H1 (cell line): Measurements from ENCODE around the gene TTC28. TPM values are rescaled to one million over a fixed set of nuclear protein-coding genes. Genes with fewer than 3 reads are reported as not detected.

ENCODE experiments used
- CTCF ChIA-PET: fragments of 300-600 bp; sonication (Branson Sonifier 250); formaldehyde crosslinking; loops from one replicate; lab custom pipeline; 2021; ENCODE audit not compliant: partially characterized antibody; lab: Charles Lee
- POLR2A ChIA-PET: fragments of 300-600 bp; sonication (Branson Sonifier 250); formaldehyde crosslinking; loops from one replicate; lab custom pipeline; 2021; ENCODE audit warnings: inconsistent platforms; ENCODE audit not compliant: partially characterized antibody; lab: Charles Lee
- DNase-seq, 2 experiments: peaks; one replicate each; pipeline versions ENCODE4 v3.0.0 to v3.0.0-alpha.2; 2010 to 2022; ENCODE audit warnings: low spot score in 2 of 2, low read depth in 1 of 2, mixed read lengths in 1 of 2
- FAIRE-seq: peaks from 2 replicates; lab custom pipeline; 2011; peaks lifted over from hg19 to GRCh38; lab: Jason Lieb, UNC
- H2AFZ ChIP-seq: 2 replicates; pipeline ENCODE4 v1.8.1; 2012; ENCODE audit warnings: low read length, inconsistent platforms
- H2AK5ac ChIP-seq: 2 replicates; pipeline ENCODE4 v1.6.1; 2013; ENCODE audit warnings: low read depth, low read length
- H2BK120ac ChIP-seq: replicated peaks from 2 replicates; pipeline ENCODE3; 2013; ENCODE audit warnings: low read depth, low read length, inconsistent platforms
- H2BK12ac ChIP-seq: 2 replicates; pipeline ENCODE4 v1.6.1; 2013; ENCODE audit warnings: low read depth, low read length
- H2BK15ac ChIP-seq: 2 replicates; pipeline ENCODE4 v1.6.1; 2013; ENCODE audit warnings: low read length
- H2BK20ac ChIP-seq: 2 replicates; pipeline ENCODE4 v1.6.1; 2013; ENCODE audit warnings: low read length
- H2BK5ac ChIP-seq: 2 replicates; pipeline ENCODE4 v1.6.1; 2013; ENCODE audit warnings: low read depth, low read length
- H3K14ac ChIP-seq: 2 replicates; pipeline ENCODE4 v1.6.1; 2013; ENCODE audit warnings: inconsistent platforms; ENCODE audit not compliant: insufficient read length
- H3K18ac ChIP-seq: 2 replicates; pipeline ENCODE4 v1.6.1; 2013; ENCODE audit warnings: low read length; ENCODE audit errors: extremely low read depth
- H3K23ac ChIP-seq: 2 replicates; pipeline ENCODE4 v1.6.1; 2013; ENCODE audit warnings: inconsistent platforms; ENCODE audit not compliant: insufficient read length
- H3K23me2 ChIP-seq: 2 replicates; pipeline ENCODE4 v1.6.1; 2013; ENCODE audit warnings: low read depth, low read length
- H3K27ac ChIP-seq: 2 replicates; pipeline ENCODE4 v1.6.1; 2011; ENCODE audit warnings: low read depth, low read length, inconsistent platforms
- H3K27me3 ChIP-seq, 4 experiments: replicated peaks in 1 of 4; 1 replicate in 1 of 4; 2 replicates in 3 of 4; pipeline versions ENCODE4 v1.6.1 to v1.8.1; 2011 to 2013; ENCODE audit warnings: low read length in 3 of 4, mild to moderate bottlenecking in 3 of 4, inconsistent platforms in 2 of 4, mixed read lengths in 2 of 4, moderate library complexity in 1 of 4; ENCODE audit not compliant: control insufficient read depth in 3 of 4, insufficient read depth in 3 of 4; ENCODE audit errors: extremely low read depth in 1 of 4
- H3K36me3 ChIP-seq, 4 experiments: 2 replicates each; pipeline versions ENCODE4 v1.6.1 to v1.8.1; 2011 to 2013; ENCODE audit warnings: mild to moderate bottlenecking in 4 of 4, low read length in 3 of 4, moderate library complexity in 2 of 4, control low read depth in 1 of 4, inconsistent platforms in 1 of 4; ENCODE audit not compliant: insufficient read depth in 4 of 4, control insufficient read depth in 2 of 4
- H3K4ac ChIP-seq: replicated peaks from 2 replicates; pipeline ENCODE3; 2013; ENCODE audit warnings: low read length, low read depth, mixed read lengths, inconsistent platforms; ENCODE audit not compliant: insufficient read length
- H3K4me1 ChIP-seq, 4 experiments: replicated peaks in 1 of 4; 1 replicate in 1 of 4; 2 replicates in 3 of 4; pipeline versions ENCODE4 v1.6.1 to v1.8.1; 2011 to 2013; ENCODE audit warnings: low read length in 3 of 4, inconsistent platforms in 2 of 4, mixed read lengths in 1 of 4; ENCODE audit not compliant: insufficient read depth in 4 of 4, control insufficient read depth in 3 of 4
- H3K4me2 ChIP-seq, 2 experiments: 2 replicates each; pipeline versions ENCODE4 v1.6.1 to v1.8.1; 2011 to 2013; ENCODE audit warnings: low read depth in 2 of 2, low read length in 2 of 2, control low read depth in 1 of 2, inconsistent platforms in 1 of 2, mild to moderate bottlenecking in 1 of 2; ENCODE audit not compliant: insufficient read depth in 1 of 2
- H3K4me3 ChIP-seq, 4 experiments: fragments of 200-600, 300-600 bp in 1 of 4; sonication (generic), shearing (Covaris generic), sonication (Bioruptor Twin) in 1 of 4; 2 replicates each; pipeline versions ENCODE4 v1.5.1 to v1.8.1; 2011 to 2016; ENCODE audit warnings: low read length in 4 of 4, low read depth in 3 of 4, control low read depth in 2 of 4, inconsistent platforms in 2 of 4, mild to moderate bottlenecking in 2 of 4, mixed read lengths in 1 of 4, moderate library complexity in 1 of 4; ENCODE audit not compliant: insufficient read depth in 2 of 4; ENCODE audit errors: extremely low read depth in 1 of 4
- H3K56ac ChIP-seq: replicated peaks from 2 replicates; pipeline ENCODE3; 2013; ENCODE audit warnings: low read depth, mild to moderate bottlenecking, mixed read lengths, low read length, inconsistent platforms; ENCODE audit not compliant: insufficient read length
- H3K79me1 ChIP-seq: 2 replicates; pipeline ENCODE4 v1.6.1; 2013; ENCODE audit warnings: low read depth, low read length, control low read depth
- H3K79me2 ChIP-seq, 2 experiments: 2 replicates each; pipeline versions ENCODE4 v1.6.1 to v1.8.1; 2012 to 2013; ENCODE audit warnings: low read length in 2 of 2, mild to moderate bottlenecking in 2 of 2, inconsistent platforms in 1 of 2; ENCODE audit not compliant: insufficient read depth in 2 of 2, control insufficient read depth in 1 of 2
- H3K9ac ChIP-seq, 4 experiments: replicated peaks in 1 of 4; 1 replicate in 1 of 4; 2 replicates in 3 of 4; pipeline versions ENCODE4 v1.6.1 to v1.8.1; 2011 to 2013; ENCODE audit warnings: low read depth in 3 of 4, low read length in 3 of 4, control low read depth in 2 of 4, mild to moderate bottlenecking in 2 of 4, moderate library complexity in 2 of 4, inconsistent platforms in 1 of 4; ENCODE audit errors: extremely low read depth in 1 of 4
- H3K9me3 ChIP-seq, 2 experiments: 2 replicates each; pipeline versions ENCODE4 v1.6.1 to v1.8.1; 2012 to 2013; ENCODE audit warnings: mild to moderate bottlenecking in 2 of 2, moderate library complexity in 2 of 2, control low read depth in 1 of 2, inconsistent platforms in 1 of 2, low read depth in 1 of 2, low read length in 1 of 2, mixed read lengths in 1 of 2; ENCODE audit not compliant: insufficient read depth in 2 of 2
- H4K20me1 ChIP-seq, 2 experiments: replicated peaks in 1 of 2; 2 replicates each; pipeline versions ENCODE3 to v1.8.1; 2011 to 2013; ENCODE audit warnings: inconsistent platforms in 2 of 2, low read length in 2 of 2, mild to moderate bottlenecking in 1 of 2; ENCODE audit not compliant: insufficient read depth in 2 of 2, control insufficient read depth in 1 of 2
- H4K5ac ChIP-seq: 2 replicates; pipeline ENCODE4 v1.6.1; 2013; ENCODE audit warnings: low read length, low read depth, mixed read lengths, inconsistent platforms; ENCODE audit not compliant: insufficient read length
- H4K8ac ChIP-seq: 2 replicates; pipeline ENCODE4 v1.8.0; 2013; ENCODE audit warnings: mild to moderate bottlenecking, moderate library complexity, low read length, inconsistent platforms; ENCODE audit not compliant: insufficient read depth; ENCODE audit errors: extremely low read depth
- H4K91ac ChIP-seq: replicated peaks from 2 replicates; pipeline ENCODE3; 2013; ENCODE audit warnings: low read length, mixed read lengths, inconsistent platforms; ENCODE audit not compliant: insufficient read length
- BCL11A ChIP-seq, 2 experiments: IDR thresholded peaks; one replicate each; pipeline ENCODE4 v1.6.1; 2011; ENCODE audit warnings: low read depth in 2 of 2, low read length in 2 of 2, mild to moderate bottlenecking in 2 of 2
- CBX5 ChIP-seq: fragments of 300-800, 300-1000 bp; sonication (generic); IDR thresholded peaks from 2 replicates; pipeline ENCODE4 v1.7.1; 2016; ENCODE audit warnings: antibody characterized with exemption, low read length, low read depth
- CHD1 ChIP-seq: IDR thresholded peaks from 2 replicates; pipeline ENCODE4 v1.6.1; 2012; ENCODE audit warnings: low read depth, low read length, improper control_type of control experiment
- KDM4A ChIP-seq: IDR thresholded peaks from one replicate; pipeline ENCODE4 v1.7.1; 2012; ENCODE audit warnings: low read depth, mild to moderate bottlenecking, moderate library complexity, low read length, inconsistent platforms; ENCODE audit not compliant: severe bottlenecking
- NANOG ChIP-seq: IDR thresholded peaks from 2 replicates; pipeline ENCODE4 v1.6.1; 2011; ENCODE audit warnings: low read length, low read depth, mild to moderate bottlenecking, inconsistent platforms; ENCODE audit not compliant: insufficient read depth, poor library complexity, severe bottlenecking
- PHF8 ChIP-seq: fragments of 200-600 bp; sonication (generic); conservative IDR thresholded peaks from 2 replicates; pipeline ENCODE4 v1.7.1; 2012; ENCODE audit warnings: low read depth, mild to moderate bottlenecking, inconsistent platforms, low read length, moderate library complexity
- RNF2 ChIP-seq: fragments of 200-900, 300-1000 bp; sonication (generic); IDR thresholded peaks from 2 replicates; pipeline ENCODE4 v1.7.1; 2016; ENCODE audit warnings: borderline replicate concordance, low read depth, mild to moderate bottlenecking, antibody characterized with exemption, low read length; ENCODE audit not compliant: poor library complexity, severe bottlenecking; ENCODE audit errors: missing control alignments
- RXRA ChIP-seq: IDR thresholded peaks from 2 replicates; pipeline ENCODE4 v1.6.1; 2011; ENCODE audit warnings: low read depth, mild to moderate bottlenecking, low read length, moderate library complexity; ENCODE audit not compliant: insufficient read depth
- SIRT6 ChIP-seq: IDR thresholded peaks from one replicate; pipeline ENCODE4 v1.7.1; 2012; ENCODE audit warnings: low read length, inconsistent platforms
- SUZ12 ChIP-seq: fragments of 200-600 bp; sonication (generic); IDR thresholded peaks from 2 replicates; pipeline ENCODE4 v1.6.1; 2012; ENCODE audit warnings: mild to moderate bottlenecking, inconsistent platforms, low read length, moderate library complexity, mixed read lengths
- WGBS, 2 experiments: shearing (Covaris generic) in 1 of 2; methylation state at CpG; one replicate each; pipeline versions ENCODE4 v1.1.6 to v1.1.7; 2013 to 2015; ENCODE audit warnings: low lambda C conversion rate in 2 of 2, mixed read lengths in 2 of 2, inconsistent platforms in 1 of 2, low coverage in 1 of 2, missing lambda C conversion rate in 1 of 2; ENCODE audit not compliant: insufficient replicate concordance in 2 of 2, insufficient coverage in 1 of 2, insufficient read length in 1 of 2; ENCODE audit errors: extremely low coverage in 1 of 2, missing lambda C conversion rate in 1 of 2; 5-methylcytosine and 5-hydroxymethylcytosine counted together
- polyA plus RNA-seq, 7 experiments: library from polyadenylated mRNA; depleted of rRNA in 3 of 7; stranded (reverse) in 5 of 7; unstranded in 2 of 7; fragments of >200 nt in 5 of 7; fragments of 200-250 nt in 2 of 7; gene quantifications; 1 replicate in 5 of 7; 2 replicates in 1 of 7; 4 replicates in 1 of 7; pipeline versions ENCODE4 v1.2.1 to v1.2.3, GENCODE V29; 2011 to 2013; ENCODE audit warnings: missing spikeins in 2 of 7, mixed read lengths in 2 of 7
- total RNA-seq: library from RNA; stranded (reverse); fragmentation: NEBNext Ultra II Directional; extraction: Animal tissue kit (Norgen Biotek cat#: 25700); gene quantifications from 2 replicates; pipeline ENCODE4 v1.2.1, GENCODE V29; 2021

The TTC28 gene
- total and polyA plus RNA-seq, 2 of the 8 experiments (the other 6 are each of a cell fraction or from before 2014, with no cell fraction given), result 2.6 to 12.6 TPM

DNA sequence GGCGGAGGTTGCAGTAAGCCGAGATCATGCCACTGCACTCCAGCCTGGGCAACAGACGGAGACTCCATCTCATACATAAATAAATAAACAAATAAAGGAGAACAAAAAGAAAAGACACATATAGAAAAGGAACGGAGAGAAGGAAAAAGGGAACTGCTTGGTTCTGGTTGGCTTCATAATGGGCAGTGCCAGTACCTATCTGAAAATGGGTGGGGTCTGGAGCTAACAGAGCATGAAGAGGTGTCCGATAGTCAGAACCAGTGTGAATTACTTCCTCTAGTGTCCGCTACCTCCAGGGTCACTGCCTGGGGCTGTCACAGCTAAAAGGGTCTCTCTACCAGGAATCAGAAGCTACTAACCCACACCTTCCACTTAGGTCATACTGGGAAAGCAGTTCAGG lies 27.2 kb upstream of the TTC28 start:
- Histone ChIP-seq H2AK5ac (no peak overlapping the region), H2BK20ac (no peak overlapping the region), H4K91ac (no peak overlapping the region), H2BK15ac (no peak overlapping the region), H3K79me2 (no peaks in the 10 kb centered on the region), H2AFZ (no peak overlapping the region), H3K27me3 (no peaks in the 10 kb centered on the region), H3K4me1 (no peaks in the 10 kb centered on the region), H3K27ac (no peak overlapping the region), H3K79me1 (no peaks in the 10 kb centered on the region), H3K56ac (no peak overlapping the region), H4K8ac (no peak overlapping the region), H3K4me3 (no peak overlapping the region), H3K9me3 (no peaks in the 10 kb centered on the region), H3K23me2 (no peaks in the 10 kb centered on the region; the same call in 1 of the 2 replicates), H3K14ac (no peak overlapping the region), H4K20me1 (peaks cover 0 to 4% of the 10 kb centered on the region in 2 experiments), H3K4me2 (no peak overlapping the region), H3K18ac (no peak overlapping the region), H3K4ac (no peak overlapping the region), H3K36me3 (peaks cover 0 to 44% (median 18%) of the 10 kb centered on the region in 4 experiments; a peak in 5 of 8 replicates), H4K5ac (no peak overlapping the region), H3K23ac (no peak overlapping the region), H2BK120ac (no peak overlapping the region), H3K9ac (no peak overlapping the region), H2BK5ac (no peak overlapping the region), H2BK12ac (no peak overlapping the region)
- POLR2A ChIA-PET, result interaction anchor here (0.6 to 1.3 kb wide), 2 partner anchors 8 to 10 kb away, joined by 3 read pairs; no protein-coding TSS in a partner anchor
- WGBS, 2 experiments, result 93% methylated on average over 6 of the region's 6 CpGs; no CpG with 5 or more reads in 1 of the 2 experiments
- CTCF ChIA-PET, result interaction anchor here (1.8 kb wide), 1 partner anchor 106 kb away, joined by 4 read pairs; no protein-coding TSS in a partner anchor
- DNase-seq, result no peak
- TF ChIP-seq SIRT6 (no peak), NANOG (no peak), SUZ12 (no peak), CHD1 (no peak), KDM4A (no peak), PHF8 (no peak), CBX5 (no peak), RXRA (no peak), BCL11A (IDR thresholded peaks at IDR 0.05; ENCODE audit: low read depth in 2 of 2, low read length in 2 of 2) (no peak), RNF2 (no peak)
- FAIRE-seq, result no peak
